Measurements from ENCODE around the gene EWSR1.

DNA sequence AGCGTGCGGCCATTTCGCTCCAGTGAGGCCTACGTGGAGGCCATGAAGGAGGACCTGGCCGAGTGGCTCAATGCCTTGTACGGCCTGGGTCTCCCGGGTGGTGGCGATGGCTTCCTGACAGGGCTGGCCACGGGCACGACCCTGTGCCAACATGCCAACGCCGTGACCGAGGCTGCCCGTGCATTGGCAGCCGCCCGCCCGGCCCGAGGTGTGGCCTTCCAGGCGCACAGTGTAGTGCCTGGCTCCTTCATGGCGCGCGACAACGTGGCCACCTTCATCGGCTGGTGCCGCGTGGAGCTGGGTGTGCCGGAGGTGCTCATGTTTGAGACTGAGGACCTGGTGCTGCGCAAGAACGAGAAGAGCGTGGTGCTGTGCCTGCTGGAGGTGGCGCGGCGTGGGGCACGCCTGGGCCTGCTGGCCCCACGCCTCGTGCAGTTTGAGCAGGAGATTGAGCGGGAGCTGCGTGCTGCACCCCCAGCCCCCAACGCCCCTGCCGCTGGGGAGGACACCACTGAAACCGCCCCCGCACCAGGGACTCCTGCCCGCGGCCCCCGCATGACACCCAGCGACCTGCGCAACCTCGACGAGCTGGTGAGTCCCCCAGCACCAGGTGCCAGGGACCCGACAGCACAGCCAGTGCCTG lies 40.2 kb downstream of the EWSR1 start:
- TF ChIP-seq EZH2 (IDR thresholded peaks at IDR 0.05; ENCODE audit: insufficient read depth, low read length) (no peak), CTCF (IDR thresholded peaks at IDR 0.05; ENCODE audit: insufficient read depth, low read depth, low read length) (no peak)

Data from astrocyte (in vitro differentiated cells and primary cell).